H1 (cell line): Measurements from ENCODE around the gene ANP32D. TPM values are rescaled to one million over a fixed set of nuclear protein-coding genes. Genes with fewer than 3 reads are reported as not detected.

Experiments
- CTCF ChIA-PET: fragments of 300-600 bp; sonication (Branson Sonifier 250); formaldehyde crosslinking; loops from one replicate; lab custom pipeline; 2021; ENCODE audit not compliant: partially characterized antibody; lab: Charles Lee
- POLR2A ChIA-PET: fragments of 300-600 bp; sonication (Branson Sonifier 250); formaldehyde crosslinking; loops from one replicate; lab custom pipeline; 2021; ENCODE audit warnings: inconsistent platforms; ENCODE audit not compliant: partially characterized antibody; lab: Charles Lee
- DNase-seq, 2 experiments: peaks; one replicate each; pipeline versions ENCODE4 v3.0.0 to v3.0.0-alpha.2; 2010 to 2022; ENCODE audit warnings: low spot score in 2 of 2, low read depth in 1 of 2, mixed read lengths in 1 of 2
- FAIRE-seq: peaks from 2 replicates; lab custom pipeline; 2011; peaks lifted over from hg19 to GRCh38; lab: Jason Lieb, UNC
- H2AFZ ChIP-seq: 2 replicates; pipeline ENCODE4 v1.8.1; 2012; ENCODE audit warnings: low read length, inconsistent platforms
- H2AK5ac ChIP-seq: 2 replicates; pipeline ENCODE4 v1.6.1; 2013; ENCODE audit warnings: low read depth, low read length
- H2BK120ac ChIP-seq: replicated peaks from 2 replicates; pipeline ENCODE3; 2013; ENCODE audit warnings: low read depth, low read length, inconsistent platforms
- H2BK12ac ChIP-seq: 2 replicates; pipeline ENCODE4 v1.6.1; 2013; ENCODE audit warnings: low read depth, low read length
- H2BK15ac ChIP-seq: 2 replicates; pipeline ENCODE4 v1.6.1; 2013; ENCODE audit warnings: low read length
- H2BK20ac ChIP-seq: 2 replicates; pipeline ENCODE4 v1.6.1; 2013; ENCODE audit warnings: low read length
- H2BK5ac ChIP-seq: 2 replicates; pipeline ENCODE4 v1.6.1; 2013; ENCODE audit warnings: low read depth, low read length
- H3K14ac ChIP-seq: 2 replicates; pipeline ENCODE4 v1.6.1; 2013; ENCODE audit warnings: inconsistent platforms; ENCODE audit not compliant: insufficient read length
- H3K18ac ChIP-seq: 2 replicates; pipeline ENCODE4 v1.6.1; 2013; ENCODE audit warnings: low read length; ENCODE audit errors: extremely low read depth
- H3K23ac ChIP-seq: 2 replicates; pipeline ENCODE4 v1.6.1; 2013; ENCODE audit warnings: inconsistent platforms; ENCODE audit not compliant: insufficient read length
- H3K23me2 ChIP-seq: 2 replicates; pipeline ENCODE4 v1.6.1; 2013; ENCODE audit warnings: low read depth, low read length
- H3K27ac ChIP-seq: 2 replicates; pipeline ENCODE4 v1.6.1; 2011; ENCODE audit warnings: low read depth, low read length, inconsistent platforms
- H3K27me3 ChIP-seq, 4 experiments: replicated peaks in 1 of 4; 1 replicate in 1 of 4; 2 replicates in 3 of 4; pipeline versions ENCODE4 v1.6.1 to v1.8.1; 2011 to 2013; ENCODE audit warnings: low read length in 3 of 4, mild to moderate bottlenecking in 3 of 4, inconsistent platforms in 2 of 4, mixed read lengths in 2 of 4, moderate library complexity in 1 of 4; ENCODE audit not compliant: control insufficient read depth in 3 of 4, insufficient read depth in 3 of 4; ENCODE audit errors: extremely low read depth in 1 of 4
- H3K36me3 ChIP-seq, 4 experiments: 2 replicates each; pipeline versions ENCODE4 v1.6.1 to v1.8.1; 2011 to 2013; ENCODE audit warnings: mild to moderate bottlenecking in 4 of 4, low read length in 3 of 4, moderate library complexity in 2 of 4, control low read depth in 1 of 4, inconsistent platforms in 1 of 4; ENCODE audit not compliant: insufficient read depth in 4 of 4, control insufficient read depth in 2 of 4
- H3K4ac ChIP-seq: replicated peaks from 2 replicates; pipeline ENCODE3; 2013; ENCODE audit warnings: low read length, low read depth, mixed read lengths, inconsistent platforms; ENCODE audit not compliant: insufficient read length
- H3K4me1 ChIP-seq, 4 experiments: replicated peaks in 1 of 4; 1 replicate in 1 of 4; 2 replicates in 3 of 4; pipeline versions ENCODE4 v1.6.1 to v1.8.1; 2011 to 2013; ENCODE audit warnings: low read length in 3 of 4, inconsistent platforms in 2 of 4, mixed read lengths in 1 of 4; ENCODE audit not compliant: insufficient read depth in 4 of 4, control insufficient read depth in 3 of 4
- H3K4me2 ChIP-seq, 2 experiments: 2 replicates each; pipeline versions ENCODE4 v1.6.1 to v1.8.1; 2011 to 2013; ENCODE audit warnings: low read depth in 2 of 2, low read length in 2 of 2, control low read depth in 1 of 2, inconsistent platforms in 1 of 2, mild to moderate bottlenecking in 1 of 2; ENCODE audit not compliant: insufficient read depth in 1 of 2
- H3K4me3 ChIP-seq, 4 experiments: fragments of 200-600, 300-600 bp in 1 of 4; sonication (generic), shearing (Covaris generic), sonication (Bioruptor Twin) in 1 of 4; 2 replicates each; pipeline versions ENCODE4 v1.5.1 to v1.8.1; 2011 to 2016; ENCODE audit warnings: low read length in 4 of 4, low read depth in 3 of 4, control low read depth in 2 of 4, inconsistent platforms in 2 of 4, mild to moderate bottlenecking in 2 of 4, mixed read lengths in 1 of 4, moderate library complexity in 1 of 4; ENCODE audit not compliant: insufficient read depth in 2 of 4; ENCODE audit errors: extremely low read depth in 1 of 4
- H3K56ac ChIP-seq: replicated peaks from 2 replicates; pipeline ENCODE3; 2013; ENCODE audit warnings: low read depth, mild to moderate bottlenecking, mixed read lengths, low read length, inconsistent platforms; ENCODE audit not compliant: insufficient read length
- H3K79me1 ChIP-seq: 2 replicates; pipeline ENCODE4 v1.6.1; 2013; ENCODE audit warnings: low read depth, low read length, control low read depth
- H3K79me2 ChIP-seq, 2 experiments: 2 replicates each; pipeline versions ENCODE4 v1.6.1 to v1.8.1; 2012 to 2013; ENCODE audit warnings: low read length in 2 of 2, mild to moderate bottlenecking in 2 of 2, inconsistent platforms in 1 of 2; ENCODE audit not compliant: insufficient read depth in 2 of 2, control insufficient read depth in 1 of 2
- H3K9ac ChIP-seq, 4 experiments: replicated peaks in 1 of 4; 1 replicate in 1 of 4; 2 replicates in 3 of 4; pipeline versions ENCODE4 v1.6.1 to v1.8.1; 2011 to 2013; ENCODE audit warnings: low read depth in 3 of 4, low read length in 3 of 4, control low read depth in 2 of 4, mild to moderate bottlenecking in 2 of 4, moderate library complexity in 2 of 4, inconsistent platforms in 1 of 4; ENCODE audit errors: extremely low read depth in 1 of 4
- H3K9me3 ChIP-seq, 2 experiments: 2 replicates each; pipeline versions ENCODE4 v1.6.1 to v1.8.1; 2012 to 2013; ENCODE audit warnings: mild to moderate bottlenecking in 2 of 2, moderate library complexity in 2 of 2, control low read depth in 1 of 2, inconsistent platforms in 1 of 2, low read depth in 1 of 2, low read length in 1 of 2, mixed read lengths in 1 of 2; ENCODE audit not compliant: insufficient read depth in 2 of 2
- H4K20me1 ChIP-seq, 2 experiments: replicated peaks in 1 of 2; 2 replicates each; pipeline versions ENCODE3 to v1.8.1; 2011 to 2013; ENCODE audit warnings: inconsistent platforms in 2 of 2, low read length in 2 of 2, mild to moderate bottlenecking in 1 of 2; ENCODE audit not compliant: insufficient read depth in 2 of 2, control insufficient read depth in 1 of 2
- H4K5ac ChIP-seq: 2 replicates; pipeline ENCODE4 v1.6.1; 2013; ENCODE audit warnings: low read length, low read depth, mixed read lengths, inconsistent platforms; ENCODE audit not compliant: insufficient read length
- H4K8ac ChIP-seq: 2 replicates; pipeline ENCODE4 v1.8.0; 2013; ENCODE audit warnings: mild to moderate bottlenecking, moderate library complexity, low read length, inconsistent platforms; ENCODE audit not compliant: insufficient read depth; ENCODE audit errors: extremely low read depth
- H4K91ac ChIP-seq: replicated peaks from 2 replicates; pipeline ENCODE3; 2013; ENCODE audit warnings: low read length, mixed read lengths, inconsistent platforms; ENCODE audit not compliant: insufficient read length
- ASH2L ChIP-seq: fragments of 200-600, 300-600 bp; sonication (generic); IDR thresholded peaks from one replicate; pipeline ENCODE4 v1.7.1; 2017; ENCODE audit warnings: low read length
- ATF2 ChIP-seq: IDR thresholded peaks from 2 replicates; pipeline ENCODE4 v1.6.1; 2012; ENCODE audit warnings: low read length, inconsistent platforms
- CREB1 ChIP-seq: IDR thresholded peaks from 2 replicates; pipeline ENCODE4 v1.6.1; 2012; ENCODE audit warnings: inconsistent platforms
- CTBP2 ChIP-seq: IDR thresholded peaks from 2 replicates; pipeline ENCODE4 v1.7.0; 2011; ENCODE audit warnings: borderline replicate concordance, mild to moderate bottlenecking, moderate library complexity, mixed read lengths, low read length; ENCODE audit not compliant: insufficient read depth, insufficient read length
- HDAC2 ChIP-seq, 2 experiments: fragments of 300-600 bp in 1 of 2; sonication (generic) in 1 of 2; IDR thresholded peaks; 2 replicates each; pipeline ENCODE4 v1.6.1; 2011 to 2012; ENCODE audit warnings: low read depth in 2 of 2, low read length in 2 of 2, mild to moderate bottlenecking in 2 of 2, moderate library complexity in 2 of 2, borderline replicate concordance in 1 of 2, inconsistent platforms in 1 of 2
- JUN ChIP-seq: IDR thresholded peaks from 2 replicates; pipeline ENCODE4 v1.6.1; 2011; ENCODE audit warnings: low read depth, mild to moderate bottlenecking, improper control_type of control experiment, low read length
- KDM1A ChIP-seq: fragments of 200-600, 300-600 bp; sonication (generic); IDR thresholded peaks from 2 replicates; pipeline ENCODE4 v1.7.1; 2016; ENCODE audit warnings: mild to moderate bottlenecking, low read length, borderline replicate concordance
- NRF1 ChIP-seq: IDR thresholded peaks from 2 replicates; pipeline ENCODE4 v1.6.1; 2011; ENCODE audit warnings: mild to moderate bottlenecking, low read depth, low read length, improper control_type of control experiment
- RNF2 ChIP-seq: fragments of 200-900, 300-1000 bp; sonication (generic); IDR thresholded peaks from 2 replicates; pipeline ENCODE4 v1.7.1; 2016; ENCODE audit warnings: borderline replicate concordance, low read depth, mild to moderate bottlenecking, antibody characterized with exemption, low read length; ENCODE audit not compliant: poor library complexity, severe bottlenecking; ENCODE audit errors: missing control alignments
- WGBS, 2 experiments: shearing (Covaris generic) in 1 of 2; methylation state at CpG; one replicate each; pipeline versions ENCODE4 v1.1.6 to v1.1.7; 2013 to 2015; ENCODE audit warnings: low lambda C conversion rate in 2 of 2, mixed read lengths in 2 of 2, inconsistent platforms in 1 of 2, low coverage in 1 of 2, missing lambda C conversion rate in 1 of 2; ENCODE audit not compliant: insufficient replicate concordance in 2 of 2, insufficient coverage in 1 of 2, insufficient read length in 1 of 2; ENCODE audit errors: extremely low coverage in 1 of 2, missing lambda C conversion rate in 1 of 2; 5-methylcytosine and 5-hydroxymethylcytosine counted together
- polyA plus RNA-seq, 7 experiments: library from polyadenylated mRNA; depleted of rRNA in 3 of 7; stranded (reverse) in 5 of 7; unstranded in 2 of 7; fragments of >200 nt in 5 of 7; fragments of 200-250 nt in 2 of 7; gene quantifications; 1 replicate in 5 of 7; 2 replicates in 1 of 7; 4 replicates in 1 of 7; pipeline versions ENCODE4 v1.2.1 to v1.2.3, GENCODE V29; 2011 to 2013; ENCODE audit warnings: missing spikeins in 2 of 7, mixed read lengths in 2 of 7
- total RNA-seq: library from RNA; stranded (reverse); fragmentation: NEBNext Ultra II Directional; extraction: Animal tissue kit (Norgen Biotek cat#: 25700); gene quantifications from 2 replicates; pipeline ENCODE4 v1.2.1, GENCODE V29; 2021
- TF ChIP-seq, protein P1 (sequence below): IDR thresholded peaks from 2 replicates; pipeline ENCODE4 v1.6.1; 2012; ENCODE audit warnings: inconsistent platforms
- TF ChIP-seq, protein P2 (sequence below): IDR thresholded peaks from 2 replicates; pipeline ENCODE4 v1.6.1; 2011; ENCODE audit warnings: low read depth, mild to moderate bottlenecking, low read length; ENCODE audit not compliant: insufficient read depth

The ANP32D gene
- total and polyA plus RNA-seq, 2 of the 8 experiments (the other 6 are each of a cell fraction or from before 2014, with no cell fraction given) = not detected

- Histone ChIP-seq H3K4me2 (no peak overlapping the region), H3K4me3 (no peak overlapping the region), H2BK20ac (no peak overlapping the region), H3K36me3 (no peaks in the 10 kb centered on the region), H3K23ac (no peak overlapping the region), H3K14ac (no peak overlapping the region), H2BK120ac (no peak overlapping the region), H2AFZ (no peak overlapping the region), H4K20me1 (no peaks in the 10 kb centered on the region), H3K23me2 (no peaks in the 10 kb centered on the region), H2BK5ac (no peak overlapping the region), H3K79me1 (no peaks in the 10 kb centered on the region), H2BK12ac (no peak overlapping the region), H2BK15ac (no peak overlapping the region), H3K9me3 (peaks cover under 1 to 16% of the 10 kb centered on the region in 2 experiments; a peak in 1 of 4 replicates), H3K56ac (no peak overlapping the region), H3K4ac (no peak overlapping the region), H3K79me2 (no peaks in the 10 kb centered on the region), H3K27ac (no peak overlapping the region), H3K18ac (no peak overlapping the region), H3K27me3 (no peaks in the 10 kb centered on the region), H4K91ac (no peak overlapping the region), H2AK5ac (no peak overlapping the region), H4K8ac (no peak overlapping the region), H3K9ac (no peak overlapping the region), H3K4me1 (no peaks in the 10 kb centered on the region), H4K5ac (no peak overlapping the region)
- WGBS, 2 experiments = 68% methylated on average over 2 of the region's 2 CpGs; no CpG with 5 or more reads in 1 of the 2 experiments
- ChIA-PET CTCF (interaction anchor here (2.3 kb wide), 1 partner anchor 55 kb away, joined by 8 read pairs; no protein-coding TSS in a partner anchor), POLR2A (no interaction called here)
- FAIRE-seq (no peak), DNase-seq (no peak)
- no peak for TF ChIP-seq JUN
- TF ChIP-seq CREB1 = no peak
- no peak for TF ChIP-seq KDM1A
- TF ChIP-seq, protein P1, sequence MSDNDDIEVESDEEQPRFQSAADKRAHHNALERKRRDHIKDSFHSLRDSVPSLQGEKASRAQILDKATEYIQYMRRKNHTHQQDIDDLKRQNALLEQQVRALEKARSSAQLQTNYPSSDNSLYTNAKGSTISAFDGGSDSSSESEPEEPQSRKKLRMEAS = no peak
- TF ChIP-seq CTBP2 = no peak
- TF ChIP-seq NRF1 = no peak
- TF ChIP-seq HDAC2 (IDR thresholded peaks at IDR 0.05; ENCODE audit: borderline replicate concordance in 1 of 2, low read depth in 2 of 2, low read length in 2 of 2) = no peak
- no peak for TF ChIP-seq ATF2
- no peak for TF ChIP-seq ASH2L
- TF ChIP-seq, protein P2, sequence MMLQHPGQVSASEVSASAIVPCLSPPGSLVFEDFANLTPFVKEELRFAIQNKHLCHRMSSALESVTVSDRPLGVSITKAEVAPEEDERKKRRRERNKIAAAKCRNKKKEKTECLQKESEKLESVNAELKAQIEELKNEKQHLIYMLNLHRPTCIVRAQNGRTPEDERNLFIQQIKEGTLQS = no peak
- no peak for TF ChIP-seq RNF2
These were observed 13.9 kb downstream of the ANP32D start for GRCh38 chr12:48486261-48486660.
